ENCODE results near the gene F8.
"Not testable (repeated sequence)": the region's sequence is repeated elsewhere in the genome, so short reads cannot be mapped to it uniquely, and the experiment has no call there.

The F8 gene

DNA sequence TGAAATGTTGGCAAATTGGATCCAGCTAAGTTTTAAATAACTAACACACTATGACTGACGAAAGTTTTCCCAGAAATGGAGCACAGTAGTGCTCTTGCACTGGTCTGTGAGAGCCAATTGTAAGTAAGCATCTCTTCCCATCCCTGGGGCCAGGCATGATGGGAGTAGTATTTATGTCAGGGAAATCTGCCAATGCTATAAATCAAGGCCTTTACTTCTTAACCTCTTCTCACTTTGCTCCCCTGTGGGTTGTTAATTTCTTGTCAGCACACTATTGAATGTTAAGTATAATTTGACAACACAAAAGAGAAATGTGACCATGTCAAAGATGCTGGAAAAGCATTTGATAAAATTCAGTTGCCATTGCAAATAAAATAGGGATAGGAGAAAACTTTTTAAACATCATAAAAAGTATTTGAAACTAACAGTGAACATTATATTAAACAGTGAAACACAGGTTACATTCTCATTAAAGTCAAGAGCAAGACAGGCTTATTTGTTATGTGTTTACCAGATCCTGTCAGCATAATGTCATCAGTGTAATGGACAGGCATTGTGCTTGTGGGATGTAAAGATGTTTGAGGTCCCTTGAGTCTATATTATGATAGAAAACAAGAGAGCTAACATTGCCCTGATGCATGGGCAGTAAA lies 131.4 kb downstream of the F8 start:
- Mint-ChIP-seq H3K27me3 (no peaks in the 10 kb centered on the region), H3K4me1 (ENCODE audit: low read depth) (peaks cover 12% of the 10 kb centered on the region), H3K4me3 (no peak overlapping the region), H3K9me3 (ENCODE audit: low read depth) (no peaks in the 10 kb centered on the region), H3K27ac (no peak overlapping the region), H3K36me3 (no peaks in the 10 kb centered on the region)

DNA sequence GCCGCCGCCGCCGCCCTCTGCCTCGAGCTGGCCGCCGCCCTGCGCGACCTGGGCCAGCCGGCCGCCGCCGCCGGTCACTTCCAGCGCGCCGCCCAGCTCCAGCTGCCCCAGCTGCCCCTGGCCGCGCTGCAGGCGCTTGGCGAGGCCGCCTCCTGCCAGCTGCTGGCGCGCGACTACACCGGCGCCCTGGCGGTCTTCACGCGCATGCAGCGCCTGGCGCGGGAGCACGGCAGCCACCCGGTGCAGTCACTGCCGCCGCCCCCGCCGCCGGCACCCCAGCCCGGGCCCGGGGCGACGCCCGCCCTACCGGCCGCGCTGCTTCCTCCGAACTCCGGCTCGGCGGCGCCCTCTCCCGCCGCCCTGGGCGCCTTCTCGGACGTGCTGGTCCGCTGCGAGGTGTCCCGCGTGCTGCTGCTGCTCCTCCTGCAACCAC lies 135.7 kb downstream of the F8 start:
- H3K27me3 Mint-ChIP-seq; H3K36me3 Mint-ChIP-seq; H3K27ac Mint-ChIP-seq; H3K4me3 Mint-ChIP-seq; H3K9me3 Mint-ChIP-seq (ENCODE audit: low read depth): not testable (repeated sequence)
- H3K4me1 Mint-ChIP-seq (ENCODE audit: low read depth) = peaks cover 12% of the 10 kb centered on the region

DNA sequence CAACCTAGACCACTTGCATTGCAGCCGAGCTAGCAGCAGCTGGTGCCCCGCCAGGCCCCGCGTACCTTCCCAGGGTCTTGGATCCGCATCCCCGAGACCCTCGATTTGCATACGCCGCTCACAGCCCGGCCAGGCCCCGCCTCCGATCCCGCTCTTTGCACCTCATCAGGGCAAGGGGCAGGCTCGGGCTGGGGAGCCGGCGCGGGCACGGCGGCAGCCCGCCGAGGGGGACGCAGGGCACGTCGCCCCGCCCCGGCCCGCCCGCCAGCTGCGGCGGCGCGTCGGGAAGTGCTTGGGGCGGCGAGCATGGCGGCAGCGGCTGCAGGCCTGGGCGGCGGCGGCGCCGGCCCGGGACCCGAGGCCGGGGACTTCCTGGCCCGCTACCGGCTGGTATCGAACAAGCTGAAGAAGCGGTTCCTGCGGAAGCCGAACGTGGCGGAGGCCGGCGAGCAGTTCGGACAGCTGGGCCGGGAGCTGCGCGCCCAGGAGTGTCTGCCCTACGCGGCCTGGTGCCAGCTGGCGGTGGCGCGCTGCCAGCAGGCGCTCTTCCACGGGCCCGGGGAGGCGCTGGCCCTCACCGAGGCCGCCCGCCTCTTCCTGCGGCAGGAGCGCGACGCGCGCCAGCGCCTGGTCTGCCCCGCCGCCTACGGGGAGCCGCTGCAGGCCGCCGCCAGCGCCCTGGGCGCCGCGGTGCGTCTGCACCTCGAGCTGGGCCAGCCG lies 136.3 kb downstream of the F8 start, which contains the start of gene F8A1:
Gene F8A1, plus strand, starts transcription at position 287 of the 720 bp plus-strand sequence. Its CDS starts 20 bp downstream, at position 307.
- not testable (repeated sequence) for H3K9me3 Mint-ChIP-seq (ENCODE audit: low read depth); H3K4me3 Mint-ChIP-seq; H3K27ac Mint-ChIP-seq; H3K27me3 Mint-ChIP-seq; H3K36me3 Mint-ChIP-seq
- H3K4me1 Mint-ChIP-seq (ENCODE audit: low read depth) = peaks cover 11% of the 10 kb centered on the region

GRCh38 chrX:154885549-154885948 lies 137.0 kb downstream of the F8 start:
- not testable (repeated sequence) for H3K27ac Mint-ChIP-seq; H3K27me3 Mint-ChIP-seq; H3K9me3 Mint-ChIP-seq (ENCODE audit: low read depth); H3K36me3 Mint-ChIP-seq; H3K4me1 Mint-ChIP-seq (ENCODE audit: low read depth); H3K4me3 Mint-ChIP-seq

DNA sequence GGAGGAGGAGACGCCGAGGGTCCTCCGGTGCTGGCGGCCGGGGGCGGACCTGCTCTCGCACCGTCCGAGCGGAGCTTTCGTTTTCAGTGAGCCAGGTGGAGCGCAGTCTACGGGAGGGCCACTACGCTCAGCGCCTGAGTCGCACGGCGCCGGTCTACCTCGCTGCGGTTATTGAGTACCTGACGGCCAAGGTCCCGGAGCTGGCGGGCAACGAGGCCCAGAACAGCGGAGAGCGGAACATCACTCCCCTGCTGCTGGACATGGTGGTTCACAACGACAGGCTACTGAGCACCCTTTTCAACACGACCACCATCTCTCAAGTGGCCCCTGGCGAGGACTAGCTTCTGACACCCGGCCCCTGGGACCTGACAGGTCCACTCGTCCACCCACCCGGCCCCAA lies 137.5 kb downstream of the F8 start:
- H3K4me3 Mint-ChIP-seq; H3K27me3 Mint-ChIP-seq; H3K9me3 Mint-ChIP-seq (ENCODE audit: low read depth); H3K27ac Mint-ChIP-seq; H3K4me1 Mint-ChIP-seq (ENCODE audit: low read depth); H3K36me3 Mint-ChIP-seq: not testable (repeated sequence)

DNA sequence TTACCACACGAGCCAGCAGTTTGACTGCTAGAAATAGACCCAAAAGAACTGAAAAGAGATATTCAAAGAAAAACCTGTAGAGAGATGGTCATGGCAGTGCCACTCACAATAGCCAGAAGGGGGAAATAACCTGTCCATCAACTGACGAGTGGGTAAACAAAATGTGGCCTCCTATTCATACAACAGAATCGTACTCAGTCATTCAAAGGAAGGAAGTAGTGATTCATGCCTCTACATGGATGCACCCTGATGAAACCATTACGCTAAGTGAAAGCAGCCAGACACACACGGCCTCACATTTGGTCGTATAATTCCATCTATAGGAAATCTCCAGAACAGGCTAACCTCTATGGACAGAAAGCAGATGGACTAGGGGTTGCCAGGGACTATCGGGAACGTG lies 138.5 kb downstream of the F8 start:
- not testable (repeated sequence) for H3K9me3 Mint-ChIP-seq (ENCODE audit: low read depth); H3K27me3 Mint-ChIP-seq; H3K36me3 Mint-ChIP-seq; H3K4me3 Mint-ChIP-seq; H3K4me1 Mint-ChIP-seq (ENCODE audit: low read depth); H3K27ac Mint-ChIP-seq

DNA sequence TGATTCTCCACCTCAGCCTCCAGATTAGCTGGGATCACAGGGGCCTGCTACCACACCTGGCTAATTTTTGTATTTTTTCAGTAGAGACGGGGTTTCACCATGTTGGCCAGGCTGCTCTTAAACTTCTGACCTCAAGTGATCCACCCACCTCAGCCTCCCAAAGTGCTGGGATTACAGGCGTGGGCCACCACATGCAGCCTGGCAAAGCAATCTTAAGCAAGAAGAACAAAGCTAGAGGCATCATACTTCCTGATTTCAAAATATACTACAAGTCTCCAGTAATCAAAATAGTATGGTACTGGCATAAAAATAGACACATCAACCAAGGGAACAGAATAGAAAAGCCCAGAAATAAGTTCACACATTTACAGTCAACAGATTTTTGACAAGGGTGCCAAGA lies 149.2 kb downstream of the F8 start:
- Mint-ChIP-seq H3K36me3 (no peaks in the 10 kb centered on the region), H3K9me3 (ENCODE audit: low read depth) (no peaks in the 10 kb centered on the region), H3K27ac (no peak overlapping the region), H3K4me1 (ENCODE audit: low read depth) (no peaks in the 10 kb centered on the region), H3K4me3 (no peak overlapping the region), H3K27me3 (no peaks in the 10 kb centered on the region)

GRCh38 chrX:154868522-154868921 lies 154.0 kb downstream of the F8 start:
- H3K27ac Mint-ChIP-seq; H3K4me3 Mint-ChIP-seq; H3K4me1 Mint-ChIP-seq (ENCODE audit: low read depth); H3K9me3 Mint-ChIP-seq (ENCODE audit: low read depth); H3K36me3 Mint-ChIP-seq; H3K27me3 Mint-ChIP-seq: not testable (repeated sequence)

GRCh38 chrX:154855256-154855655 lies 167.3 kb downstream of the F8 start:
- no peak overlapping the region for H3K27ac Mint-ChIP-seq
- no peaks in the 10 kb centered on the region for H3K9me3 Mint-ChIP-seq (ENCODE audit: low read depth)
- H3K4me1 Mint-ChIP-seq (ENCODE audit: low read depth) = no peaks in the 10 kb centered on the region
- no peak overlapping the region for H3K4me3 Mint-ChIP-seq
- no peaks in the 10 kb centered on the region for H3K27me3 Mint-ChIP-seq
- H3K36me3 Mint-ChIP-seq = peaks cover 11% of the 10 kb centered on the region

- H3K9me3 Mint-ChIP-seq (ENCODE audit: low read depth) = no peaks in the 10 kb centered on the region
- no peaks in the 10 kb centered on the region for H3K4me1 Mint-ChIP-seq (ENCODE audit: low read depth)
These were observed 171.4 kb downstream of the F8 start for GRCh38 chrX:154850957-154851611.

DNA sequence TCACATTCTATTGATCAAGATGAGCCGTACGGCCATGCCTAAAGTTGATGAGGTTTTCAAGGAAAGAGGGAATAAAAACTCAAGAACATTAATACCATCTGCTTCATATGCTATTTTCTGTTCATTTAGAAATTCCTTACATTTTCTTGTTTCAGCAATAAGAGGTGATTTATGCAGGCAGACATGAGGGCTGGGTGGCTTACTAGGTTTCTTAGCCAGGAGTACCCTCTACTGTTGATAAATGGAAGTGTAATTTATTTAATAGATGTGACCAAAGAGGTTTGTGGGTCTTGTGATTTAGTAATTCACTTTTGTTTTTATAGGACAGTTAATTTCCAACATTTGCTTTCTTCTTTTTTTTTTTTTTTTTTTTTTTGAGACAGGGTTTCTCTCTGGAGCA lies 181.7 kb downstream of the F8 start:
- H3K4me1 Mint-ChIP-seq (ENCODE audit: low read depth) = no peaks in the 10 kb centered on the region
- H3K36me3 Mint-ChIP-seq = no peaks in the 10 kb centered on the region
- H3K27me3 Mint-ChIP-seq = no peaks in the 10 kb centered on the region
- H3K27ac Mint-ChIP-seq = no peak overlapping the region
- H3K9me3 Mint-ChIP-seq (ENCODE audit: low read depth) = no peaks in the 10 kb centered on the region
- no peak overlapping the region for H3K4me3 Mint-ChIP-seq

More at GRCh38 chrX:154850957-154851611, 171.4 kb downstream of the F8 start:
- Mint-ChIP-seq H3K27me3 (no peaks in the 10 kb centered on the region), H3K27ac (no peak overlapping the region), H3K36me3 (peaks cover 7% of the 10 kb centered on the region), H3K4me3 (no peak overlapping the region)

DNA sequence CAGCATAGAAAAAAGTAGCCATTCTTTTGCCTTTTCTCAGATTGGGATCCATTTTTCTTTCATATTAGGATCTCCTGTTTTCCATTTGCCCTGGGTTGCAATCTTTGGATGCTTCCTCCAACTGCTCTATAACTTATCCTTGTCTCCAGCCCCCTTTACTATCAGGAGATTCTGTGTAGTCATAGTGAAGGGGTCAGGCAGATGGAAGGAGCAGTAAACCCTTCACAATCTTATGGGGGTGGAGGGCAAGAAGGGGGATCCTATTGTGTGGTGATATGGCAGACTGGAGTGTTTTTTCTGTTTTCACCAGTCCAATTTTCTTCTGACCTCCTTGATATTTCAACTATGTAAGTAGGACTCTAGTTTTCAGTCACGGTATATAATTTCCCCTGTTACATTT lies 186.4 kb downstream of the F8 start:
- Mint-ChIP-seq H3K36me3 (no peaks in the 10 kb centered on the region), H3K4me3 (no peak overlapping the region), H3K9me3 (ENCODE audit: low read depth) (no peaks in the 10 kb centered on the region), H3K27ac (no peak overlapping the region), H3K4me1 (ENCODE audit: low read depth) (no peaks in the 10 kb centered on the region), H3K27me3 (peaks cover 2% of the 10 kb centered on the region)

DNA sequence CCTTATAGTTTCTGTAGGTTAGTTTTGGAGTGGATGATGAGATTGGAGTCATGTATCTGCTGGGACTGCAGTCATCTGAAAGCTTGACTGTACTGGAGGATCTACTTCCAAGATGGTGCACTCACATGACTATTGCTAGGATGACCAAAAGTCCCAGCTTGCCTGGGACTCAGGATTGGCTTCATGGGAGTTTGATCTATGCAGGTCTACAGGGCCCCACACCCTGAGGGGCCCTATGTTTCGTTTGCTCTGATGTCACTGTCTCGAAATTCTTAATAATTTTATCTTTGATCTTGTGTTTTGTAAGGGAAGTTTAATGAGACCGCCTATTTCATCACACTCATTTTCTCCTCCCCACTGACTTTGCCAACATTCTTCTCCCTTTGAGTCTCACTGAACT lies 188.0 kb downstream of the F8 start, which contains the start of gene SMIM9:
Gene SMIM9, minus strand, starts transcription at position 101 of the 400 bp plus-strand sequence. CDS start 3,806 bp downstream, outside the sequence.
- H3K9me3 Mint-ChIP-seq (ENCODE audit: low read depth) = no peaks in the 10 kb centered on the region
- H3K27me3 Mint-ChIP-seq = peaks cover 2% of the 10 kb centered on the region
- H3K27ac Mint-ChIP-seq = no peak within 1 kb of the TSS
- no peak within 1 kb of the TSS for H3K4me3 Mint-ChIP-seq
- H3K4me1 Mint-ChIP-seq (ENCODE audit: low read depth) = peaks cover 2% of the 10 kb centered on the region
- no peaks in the 10 kb centered on the region for H3K36me3 Mint-ChIP-seq

DNA sequence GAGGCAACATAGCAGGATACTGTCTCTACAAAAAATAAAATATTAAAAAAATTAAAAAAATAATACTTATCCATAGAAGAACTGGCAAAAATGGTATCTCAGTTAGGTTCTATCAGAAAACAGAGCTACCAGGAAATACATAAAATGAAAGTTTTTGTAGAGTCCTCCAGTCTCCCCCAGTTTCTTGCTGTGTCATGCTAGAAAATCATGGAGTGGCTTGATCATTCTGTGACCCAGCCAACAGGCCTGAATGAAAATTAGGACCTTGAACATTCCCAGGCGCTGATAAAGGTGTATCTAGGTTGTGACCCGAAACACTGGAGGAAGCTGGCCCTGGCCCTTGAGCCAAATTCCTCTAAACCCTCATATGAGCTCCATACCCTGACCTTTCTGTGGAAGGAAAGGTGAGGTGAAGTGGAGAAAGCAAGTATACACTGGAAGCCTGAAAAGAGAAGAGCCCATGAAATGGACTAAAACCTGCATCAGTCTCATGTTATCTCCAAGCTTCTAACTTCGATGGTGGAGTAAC lies 188.7 kb downstream of the F8 start:
- H3K4me1 Mint-ChIP-seq (ENCODE audit: low read depth) = peaks cover 6% of the 10 kb centered on the region
- H3K27ac Mint-ChIP-seq = no peak overlapping the region
- no peaks in the 10 kb centered on the region for H3K9me3 Mint-ChIP-seq (ENCODE audit: low read depth)
- H3K36me3 Mint-ChIP-seq = no peaks in the 10 kb centered on the region
- H3K4me3 Mint-ChIP-seq = no peak overlapping the region
- H3K27me3 Mint-ChIP-seq = peaks cover 2% of the 10 kb centered on the region

DNA sequence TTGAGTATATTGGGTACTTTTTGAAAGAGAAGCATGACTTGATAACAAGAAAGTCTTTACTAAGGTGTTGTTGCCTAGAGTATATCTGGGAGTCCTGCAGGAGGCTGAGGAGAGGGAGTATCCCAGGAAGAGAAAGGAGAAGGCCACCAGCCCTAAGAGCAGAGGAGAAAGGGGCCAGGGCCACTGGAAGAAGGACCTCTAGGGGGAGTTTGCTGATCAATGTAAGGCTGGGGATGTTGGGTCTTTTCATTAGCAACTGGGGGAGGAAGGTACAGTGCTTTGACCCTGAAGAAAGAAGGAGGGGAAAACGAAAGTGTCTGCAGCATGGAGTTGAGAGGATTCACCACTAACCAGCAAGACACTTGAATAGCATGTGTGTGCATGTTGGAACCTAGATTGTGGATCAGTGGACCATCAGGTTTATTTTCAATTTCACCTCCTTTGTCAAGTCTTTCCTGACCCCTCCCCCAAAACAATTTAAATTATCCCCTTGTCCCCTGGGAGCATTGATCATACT lies 192.5 kb downstream of the F8 start:
- H3K4me3 Mint-ChIP-seq = no peak overlapping the region
- peaks cover 10% of the 10 kb centered on the region for H3K4me1 Mint-ChIP-seq (ENCODE audit: low read depth)
- peaks cover 2% of the 10 kb centered on the region for H3K27me3 Mint-ChIP-seq
- H3K27ac Mint-ChIP-seq = no peak overlapping the region
- no peaks in the 10 kb centered on the region for H3K9me3 Mint-ChIP-seq (ENCODE audit: low read depth)
- no peaks in the 10 kb centered on the region for H3K36me3 Mint-ChIP-seq
